ENCODE data around the gene VWA5B2.

DNA sequence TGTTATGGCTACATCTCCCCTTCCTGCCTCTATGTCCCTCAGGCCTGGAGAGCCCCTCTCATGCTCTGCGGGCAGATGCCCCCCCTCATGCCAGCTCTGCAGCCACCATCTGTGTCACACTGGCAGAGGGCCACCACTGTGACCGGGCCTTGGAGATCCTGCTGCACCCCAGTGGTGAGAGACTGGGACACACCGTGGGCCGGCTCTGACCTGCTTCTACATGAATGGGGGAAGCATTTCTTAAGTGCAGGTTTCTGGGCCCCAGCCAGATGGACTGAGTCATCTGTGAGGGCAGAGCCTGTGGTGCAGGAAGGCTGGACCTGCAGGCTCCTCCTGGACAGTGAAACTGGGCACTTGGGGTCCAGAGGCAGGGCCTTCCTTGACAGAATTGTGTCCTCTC lies 4.8 kb downstream of the VWA5B2 start:
- TF ChIP-seq, protein P1, sequence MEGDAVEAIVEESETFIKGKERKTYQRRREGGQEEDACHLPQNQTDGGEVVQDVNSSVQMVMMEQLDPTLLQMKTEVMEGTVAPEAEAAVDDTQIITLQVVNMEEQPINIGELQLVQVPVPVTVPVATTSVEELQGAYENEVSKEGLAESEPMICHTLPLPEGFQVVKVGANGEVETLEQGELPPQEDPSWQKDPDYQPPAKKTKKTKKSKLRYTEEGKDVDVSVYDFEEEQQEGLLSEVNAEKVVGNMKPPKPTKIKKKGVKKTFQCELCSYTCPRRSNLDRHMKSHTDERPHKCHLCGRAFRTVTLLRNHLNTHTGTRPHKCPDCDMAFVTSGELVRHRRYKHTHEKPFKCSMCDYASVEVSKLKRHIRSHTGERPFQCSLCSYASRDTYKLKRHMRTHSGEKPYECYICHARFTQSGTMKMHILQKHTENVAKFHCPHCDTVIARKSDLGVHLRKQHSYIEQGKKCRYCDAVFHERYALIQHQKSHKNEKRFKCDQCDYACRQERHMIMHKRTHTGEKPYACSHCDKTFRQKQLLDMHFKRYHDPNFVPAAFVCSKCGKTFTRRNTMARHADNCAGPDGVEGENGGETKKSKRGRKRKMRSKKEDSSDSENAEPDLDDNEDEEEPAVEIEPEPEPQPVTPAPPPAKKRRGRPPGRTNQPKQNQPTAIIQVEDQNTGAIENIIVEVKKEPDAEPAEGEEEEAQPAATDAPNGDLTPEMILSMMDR (IDR thresholded peaks at IDR 0.05 in 4 of 5, conservative IDR thresholded peaks at IDR 0.05 in 1 of 5), result no peak
- no peak for TF ChIP-seq POLR2A (IDR thresholded peaks at IDR 0.05)

Measured in gastrocnemius medialis (tissue), 4 donors.